Mammary epithelial cell (primary cell): ENCODE results near the gene FILIP1L.

Experiments used
- EZH2 ChIP-seq: IDR thresholded peaks from 2 replicates; pipeline ENCODE4 v1.6.1; 2012; ENCODE audit warnings: low read length, inconsistent platforms, borderline replicate concordance
- TF ChIP-seq, protein P1 (sequence below), 2 donors: IDR thresholded peaks in 1 of 2; conservative IDR thresholded peaks in 1 of 2; 2 replicates each; pipeline ENCODE4 v1.5.1; 2011 to 2012; ENCODE audit warnings: inconsistent platforms in 2 of 2, low read length in 2 of 2, mild to moderate bottlenecking in 2 of 2, control low read depth in 1 of 2, low read depth in 1 of 2; ENCODE audit not compliant: insufficient read depth in 1 of 2; ENCODE audit errors: extremely low read depth in 1 of 2

DNA sequence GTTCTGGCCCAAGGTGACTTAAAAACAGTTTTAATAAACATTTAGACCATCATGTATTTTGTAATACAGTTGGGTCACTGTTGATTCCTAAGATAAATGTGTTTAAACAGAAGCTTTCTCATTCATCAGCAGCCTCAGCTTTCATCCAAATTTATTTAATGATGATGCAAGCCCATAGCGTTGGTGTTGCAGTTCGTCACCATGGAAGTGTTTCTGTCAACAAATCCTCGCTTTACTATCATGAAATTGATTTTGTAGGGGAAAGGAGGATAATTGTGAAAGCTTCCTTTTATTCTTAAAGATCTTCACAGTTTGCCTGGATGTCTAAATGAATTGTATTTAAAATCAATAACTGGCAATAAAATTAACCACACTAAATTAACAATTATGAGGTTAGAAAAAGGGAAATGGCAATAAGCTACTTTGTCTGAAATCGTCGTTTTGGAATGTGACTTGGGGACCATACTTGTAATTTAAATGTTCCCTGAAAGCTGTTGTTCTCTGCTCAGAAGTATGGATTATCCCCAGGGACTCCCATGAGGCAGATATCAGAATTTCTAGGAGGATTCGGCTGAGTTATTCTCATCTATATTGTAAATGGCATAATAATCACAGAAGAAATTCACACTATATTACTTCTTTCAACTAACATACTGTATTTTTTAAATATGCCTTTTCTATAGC, 267.7 kb downstream of the FILIP1L start:
- TF ChIP-seq, protein P1, sequence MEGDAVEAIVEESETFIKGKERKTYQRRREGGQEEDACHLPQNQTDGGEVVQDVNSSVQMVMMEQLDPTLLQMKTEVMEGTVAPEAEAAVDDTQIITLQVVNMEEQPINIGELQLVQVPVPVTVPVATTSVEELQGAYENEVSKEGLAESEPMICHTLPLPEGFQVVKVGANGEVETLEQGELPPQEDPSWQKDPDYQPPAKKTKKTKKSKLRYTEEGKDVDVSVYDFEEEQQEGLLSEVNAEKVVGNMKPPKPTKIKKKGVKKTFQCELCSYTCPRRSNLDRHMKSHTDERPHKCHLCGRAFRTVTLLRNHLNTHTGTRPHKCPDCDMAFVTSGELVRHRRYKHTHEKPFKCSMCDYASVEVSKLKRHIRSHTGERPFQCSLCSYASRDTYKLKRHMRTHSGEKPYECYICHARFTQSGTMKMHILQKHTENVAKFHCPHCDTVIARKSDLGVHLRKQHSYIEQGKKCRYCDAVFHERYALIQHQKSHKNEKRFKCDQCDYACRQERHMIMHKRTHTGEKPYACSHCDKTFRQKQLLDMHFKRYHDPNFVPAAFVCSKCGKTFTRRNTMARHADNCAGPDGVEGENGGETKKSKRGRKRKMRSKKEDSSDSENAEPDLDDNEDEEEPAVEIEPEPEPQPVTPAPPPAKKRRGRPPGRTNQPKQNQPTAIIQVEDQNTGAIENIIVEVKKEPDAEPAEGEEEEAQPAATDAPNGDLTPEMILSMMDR (conservative IDR thresholded peaks at IDR 0.05 in 1 of 2, IDR thresholded peaks at IDR 0.05 in 1 of 2; ENCODE audit: extremely low read depth in 1 of 2, insufficient read depth in 1 of 2, low read depth in 1 of 2, low read length in 2 of 2) = no peak
- TF ChIP-seq EZH2 = no peak
